Adrenal gland (tissue), 5 donors: Measurements from ENCODE around the gene SLC25A21.

Experiments
- POLR2A ChIP-seq, 2 donors: fragments of 450-650 bp; IDR thresholded peaks; one replicate each; pipeline ENCODE4 v1.6.1; 2017; ENCODE audit warnings: antibody characterized with exemption in 2 of 2, mild to moderate bottlenecking in 2 of 2, moderate library complexity in 1 of 2
- TF ChIP-seq, protein P1 (sequence below), 6 experiments: fragments of 450-650 bp in 4 of 6; fragments of 200-600 bp in 2 of 6; sonication (generic) in 1 of 6; IDR thresholded peaks; 1 replicate in 5 of 6; 2 replicates in 1 of 6; pipeline versions ENCODE4 v1.5.1 to v1.8.0; 2016 to 2021; ENCODE audit warnings: antibody characterized with exemption in 6 of 6, mild to moderate bottlenecking in 2 of 6, moderate library complexity in 1 of 6
- donor health status: DM: no; HTN: no; CAD: no.

DNA sequence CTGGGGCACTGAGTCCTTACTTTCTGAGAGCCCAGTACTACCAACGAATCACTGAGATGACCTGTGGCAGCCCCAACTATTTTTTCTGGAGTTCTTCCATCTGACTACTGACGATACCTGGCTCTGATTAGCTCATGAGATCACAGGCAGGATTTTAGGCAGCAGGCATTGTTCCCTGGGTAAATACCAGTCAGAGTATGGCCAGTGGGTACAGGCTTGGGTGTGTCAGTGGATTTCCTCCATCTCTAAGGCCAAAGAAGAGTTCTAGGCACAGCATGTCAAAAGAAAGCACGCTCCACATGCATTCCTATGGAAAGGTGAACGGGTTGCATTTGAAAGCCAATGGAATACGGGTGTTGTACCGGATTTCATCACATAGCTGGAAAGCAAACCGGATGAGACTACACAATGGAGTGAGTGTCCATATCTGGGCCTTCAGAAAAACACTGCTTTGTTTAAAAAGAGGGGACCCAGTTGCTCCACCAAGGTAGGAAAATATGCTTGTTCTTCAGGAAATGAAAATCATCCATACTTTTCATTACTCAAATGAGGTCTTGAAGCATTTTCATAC is 455.7 kb downstream of the SLC25A21 start:
- TF ChIP-seq POLR2A (IDR thresholded peaks at IDR 0.05), result no peak
- TF ChIP-seq, protein P1, sequence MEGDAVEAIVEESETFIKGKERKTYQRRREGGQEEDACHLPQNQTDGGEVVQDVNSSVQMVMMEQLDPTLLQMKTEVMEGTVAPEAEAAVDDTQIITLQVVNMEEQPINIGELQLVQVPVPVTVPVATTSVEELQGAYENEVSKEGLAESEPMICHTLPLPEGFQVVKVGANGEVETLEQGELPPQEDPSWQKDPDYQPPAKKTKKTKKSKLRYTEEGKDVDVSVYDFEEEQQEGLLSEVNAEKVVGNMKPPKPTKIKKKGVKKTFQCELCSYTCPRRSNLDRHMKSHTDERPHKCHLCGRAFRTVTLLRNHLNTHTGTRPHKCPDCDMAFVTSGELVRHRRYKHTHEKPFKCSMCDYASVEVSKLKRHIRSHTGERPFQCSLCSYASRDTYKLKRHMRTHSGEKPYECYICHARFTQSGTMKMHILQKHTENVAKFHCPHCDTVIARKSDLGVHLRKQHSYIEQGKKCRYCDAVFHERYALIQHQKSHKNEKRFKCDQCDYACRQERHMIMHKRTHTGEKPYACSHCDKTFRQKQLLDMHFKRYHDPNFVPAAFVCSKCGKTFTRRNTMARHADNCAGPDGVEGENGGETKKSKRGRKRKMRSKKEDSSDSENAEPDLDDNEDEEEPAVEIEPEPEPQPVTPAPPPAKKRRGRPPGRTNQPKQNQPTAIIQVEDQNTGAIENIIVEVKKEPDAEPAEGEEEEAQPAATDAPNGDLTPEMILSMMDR (IDR thresholded peaks at IDR 0.05), result no peak
